IMR-90 (cell line): ENCODE data around the gene CSNK2A1. TPM values are rescaled to one million over a fixed set of nuclear protein-coding genes. Genes with fewer than 3 reads are reported as not detected.

Experiments
- ATAC-seq: fragments of 200-7000 bp; cut with Tn5 transposase; 2 replicates; pipeline ENCODE4 v1.9.1; 2020; ENCODE audit warnings: low read depth, mild to moderate bottlenecking, moderate library complexity
- BruUV-seq: library from RNA; stranded (reverse); fragments of 400-500 nt; replicated peaks from 2 replicates; lab custom pipeline; 2021; lab: Mats Ljungman, UMichigan
- CTCF ChIA-PET: fragments of 300-600 bp; formaldehyde crosslinking; extraction: SDS; loops from one replicate; lab custom pipeline; 2021; ENCODE audit warnings: antibody characterized with exemption; lab: Yijun Ruan, JAX
- POLR2A ChIA-PET: fragments of 300-600 bp; sonication (Branson Sonifier 250); formaldehyde crosslinking; loops from one replicate; lab custom pipeline; 2022; ENCODE audit warnings: antibody characterized with exemption; ENCODE audit not compliant: unreplicated experiment; lab: Charles Lee
- DNase-seq: peaks from one replicate; pipeline ENCODE4 v3.0.0; 2013
- H2AFZ ChIP-seq: replicated peaks from 2 replicates; pipeline ENCODE3; 2013; ENCODE audit warnings: low read length, mild to moderate bottlenecking; ENCODE audit not compliant: poor library complexity
- H2AK5ac ChIP-seq: 2 replicates; pipeline ENCODE4 v1.6.1; 2013; ENCODE audit warnings: low read depth, low read length, inconsistent platforms
- H2AK9ac ChIP-seq: replicated peaks from 2 replicates; pipeline ENCODE3; 2013; ENCODE audit warnings: mild to moderate bottlenecking, low read depth, low read length, moderate library complexity; ENCODE audit not compliant: poor library complexity
- H2BK120ac ChIP-seq: 2 replicates; pipeline ENCODE4 v1.6.1; 2013; ENCODE audit warnings: low read depth, low read length, inconsistent platforms
- H2BK15ac ChIP-seq: 3 replicates; pipeline ENCODE4 v1.6.1; 2013; ENCODE audit warnings: low read depth, low read length, inconsistent platforms
- H2BK20ac ChIP-seq: 2 replicates; pipeline ENCODE4 v1.6.1; 2013; ENCODE audit warnings: low read depth, mild to moderate bottlenecking, inconsistent platforms, low read length, moderate library complexity
- H2BK5ac ChIP-seq: 2 replicates; pipeline ENCODE4 v1.6.1; 2013; ENCODE audit warnings: mild to moderate bottlenecking, low read depth, low read length, inconsistent platforms; ENCODE audit not compliant: poor library complexity, severe bottlenecking
- H3K14ac ChIP-seq: replicated peaks from 2 replicates; pipeline ENCODE4 v1.6.1; 2013; ENCODE audit warnings: low read depth, low read length, inconsistent platforms
- H3K18ac ChIP-seq: 2 replicates; pipeline ENCODE4 v1.6.1; 2013; ENCODE audit warnings: low read depth, low read length, control low read depth
- H3K23ac ChIP-seq: 2 replicates; pipeline ENCODE4 v1.6.1; 2013; ENCODE audit warnings: low read depth, low read length, inconsistent platforms
- H3K27ac ChIP-seq: 2 replicates; pipeline ENCODE4 v1.5.1; 2013; ENCODE audit warnings: mild to moderate bottlenecking, control low read depth, low read length; ENCODE audit not compliant: insufficient read depth
- H3K27me3 ChIP-seq: 2 replicates; pipeline ENCODE4 v1.6.1; 2013; ENCODE audit warnings: low read length; ENCODE audit not compliant: control insufficient read depth, insufficient read depth
- H3K36me3 ChIP-seq: 2 replicates; pipeline ENCODE4 v1.6.1; 2013; ENCODE audit warnings: low read length, mixed read lengths; ENCODE audit not compliant: control insufficient read depth, insufficient read depth
- H3K4ac ChIP-seq: 2 replicates; pipeline ENCODE4 v1.6.1; 2013; ENCODE audit warnings: low read depth, low read length, inconsistent platforms
- H3K4me1 ChIP-seq: 2 replicates; pipeline ENCODE4 v1.6.1; 2013; ENCODE audit warnings: low read length, mixed read lengths; ENCODE audit not compliant: control insufficient read depth, insufficient read depth
- H3K4me2 ChIP-seq: 2 replicates; pipeline ENCODE4 v1.6.1; 2013; ENCODE audit warnings: low read depth, mild to moderate bottlenecking, control low read depth, low read length, moderate library complexity
- H3K4me3 ChIP-seq: 2 replicates; pipeline ENCODE4 v1.5.1; 2013; ENCODE audit warnings: low read depth, mild to moderate bottlenecking, control low read depth, low read length, moderate library complexity; ENCODE audit not compliant: insufficient read depth
- H3K56ac ChIP-seq: 2 replicates; pipeline ENCODE4 v1.6.1; 2013; ENCODE audit warnings: low read length, inconsistent platforms; ENCODE audit not compliant: insufficient read depth; ENCODE audit errors: extremely low read depth
- H3K79me1 ChIP-seq, 2 experiments: 2 replicates each; pipeline ENCODE4 v1.6.1; 2013; ENCODE audit warnings: low read length in 2 of 2, inconsistent platforms in 1 of 2, low read depth in 1 of 2
- H3K9ac ChIP-seq: 2 replicates; pipeline ENCODE4 v1.6.1; 2013; ENCODE audit warnings: low read depth, low read length, control low read depth
- H3K9me1 ChIP-seq: 2 replicates; pipeline ENCODE4 v1.6.1; 2013; ENCODE audit warnings: low read length, inconsistent platforms; ENCODE audit not compliant: insufficient read depth
- H3K9me3 ChIP-seq: 2 replicates; pipeline ENCODE4 v1.6.1; 2013; ENCODE audit warnings: low read length; ENCODE audit not compliant: control insufficient read depth, insufficient read depth
- H4K20me1 ChIP-seq: 2 replicates; pipeline ENCODE4 v1.6.1; 2013; ENCODE audit warnings: low read length, inconsistent platforms; ENCODE audit not compliant: insufficient read depth
- H4K5ac ChIP-seq: 2 replicates; pipeline ENCODE4 v1.6.1; 2013; ENCODE audit warnings: mild to moderate bottlenecking, low read depth, low read length, control low read depth
- H4K8ac ChIP-seq, 2 experiments: 2 replicates each; pipeline ENCODE4 v1.6.1; 2013; ENCODE audit warnings: low read depth in 2 of 2, low read length in 2 of 2, control low read depth in 1 of 2, inconsistent platforms in 1 of 2
- H4K91ac ChIP-seq: 2 replicates; pipeline ENCODE4 v1.6.1; 2013; ENCODE audit warnings: low read depth, low read length, inconsistent platforms; ENCODE audit not compliant: insufficient read depth
- BHLHE40 ChIP-seq: fragments of 150-350 bp; IDR thresholded peaks from 2 replicates; pipeline ENCODE4 v1.6.1; 2016; ENCODE audit warnings: mild to moderate bottlenecking, low read depth, low read length
- MAFK ChIP-seq: IDR thresholded peaks from 2 replicates; pipeline ENCODE4 v1.6.1; 2012; ENCODE audit warnings: low read depth, low read length, improper control_type of control experiment
- NFE2L2 ChIP-seq: fragments of 150-350 bp; IDR thresholded peaks from 2 replicates; pipeline ENCODE4 v1.6.1; 2016; ENCODE audit warnings: low read depth, mild to moderate bottlenecking, low read length
- RAD21 ChIP-seq: IDR thresholded peaks from 2 replicates; pipeline ENCODE4 v1.6.1; 2012; ENCODE audit warnings: low read length, improper control_type of control experiment
- RCOR1 ChIP-seq: IDR thresholded peaks from 2 replicates; pipeline ENCODE4 v1.6.1; 2012; ENCODE audit warnings: mild to moderate bottlenecking, low read length, improper control_type of control experiment; ENCODE audit not compliant: insufficient replicate concordance
- RFX5 ChIP-seq: IDR thresholded peaks from 2 replicates; pipeline ENCODE4 v1.8.0; 2012; ENCODE audit warnings: low read depth, mild to moderate bottlenecking, low read length, moderate library complexity
- SMC3 ChIP-seq: fragments of 150-350 bp; IDR thresholded peaks from 2 replicates; pipeline ENCODE4 v1.6.1; 2016; ENCODE audit warnings: low read depth, mild to moderate bottlenecking, antibody characterized with exemption, low read length, moderate library complexity
- WGBS, 2 experiments: methylation state at CpG; one replicate each; pipeline versions ENCODE4 v1.1.5 to v1.1.7; 2013; ENCODE audit warnings: missing lambda C conversion rate in 2 of 2; ENCODE audit not compliant: insufficient read length in 1 of 2; ENCODE audit errors: extremely low coverage in 2 of 2; 5-methylcytosine and 5-hydroxymethylcytosine counted together
- dilution Hi-C: fragments of 300-500 bp; cut with HindIII; formaldehyde crosslinking; loops from one replicate; pipeline ENCODE4 v1.14.3; 2018; ENCODE audit warnings: low sequenced_read_pairs; ENCODE audit not compliant: unreplicated experiment
- in situ Hi-C: fragments of 300-500 bp; cut with MboI; formaldehyde crosslinking; loops from 3 replicates; pipeline ENCODE4 v1.14.3; 2019; ENCODE audit warnings: low sequenced_read_pairs, inconsistent platforms, mixed read lengths
- intact Hi-C: fragments of 100-400 bp; cut with micrococcal nuclease; formaldehyde crosslinking; loops from 2 replicates; pipeline ENCODE4 v1.10.0; 2022
- polyA plus RNA-seq, 3 experiments: library from polyadenylated mRNA; depleted of rRNA; stranded (reverse); fragments of >200 nt; gene quantifications; 2 replicates each; pipeline ENCODE4 v1.2.3, GENCODE V29; 2012; ENCODE audit warnings: low replicate concordance in 1 of 3
- total RNA-seq: library from RNA; depleted of rRNA; stranded (reverse); fragments of >200 nt; gene quantifications from 2 replicates; pipeline ENCODE4 v1.2.3, GENCODE V29; 2012

The CSNK2A1 gene
- total and polyA plus RNA-seq, 2 of the 4 experiments (the other 2 are of a cell fraction), result 86.3 to 151 TPM

DNA sequence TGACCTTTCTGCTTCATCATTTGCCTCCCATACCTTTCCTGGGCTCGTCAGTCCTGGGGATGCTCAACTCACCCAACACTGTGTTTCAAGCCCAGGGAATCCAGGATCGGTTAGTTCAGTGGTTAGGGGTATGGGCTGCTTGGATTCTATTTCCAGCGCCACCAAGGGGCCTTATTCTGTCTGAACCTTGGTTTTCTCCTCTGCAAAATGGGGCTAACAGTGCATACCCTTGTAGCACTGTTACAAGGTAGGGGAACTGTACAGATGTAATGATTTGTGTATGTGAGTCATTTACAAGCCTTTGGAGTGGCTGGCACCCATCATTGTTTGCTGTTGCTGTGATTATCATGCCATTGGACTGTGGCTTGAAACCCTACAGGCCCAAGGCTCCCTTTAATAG, 14.5 kb upstream of the CSNK2A1 start:
- DNase-seq, result no peak
- POLR2A ChIA-PET, result no interaction called here
- Histone ChIP-seq H2BK5ac (no peak overlapping the region), H3K23ac (no peak overlapping the region), H3K36me3 (no peaks in the 10 kb centered on the region), H4K20me1 (no peaks in the 10 kb centered on the region), H3K14ac (no peak overlapping the region), H3K18ac (no peak overlapping the region), H3K27me3 (peaks cover 26% of the 10 kb centered on the region), H3K9ac (no peak overlapping the region), H3K4ac (no peak overlapping the region), H3K27ac (no peak overlapping the region), H2BK120ac (no peak overlapping the region), H3K4me1 (no peaks in the 10 kb centered on the region), H4K8ac (no peak overlapping the region), H3K56ac (no peak overlapping the region), H3K4me3 (no peak overlapping the region), H4K91ac (no peak overlapping the region), H2BK15ac (no peak overlapping the region), H3K9me1 (no peaks in the 10 kb centered on the region), H4K5ac (no peak overlapping the region), H3K4me2 (no peak overlapping the region), H2BK20ac (no peak overlapping the region), H2AFZ (no peak overlapping the region), H2AK9ac (no peak overlapping the region), H3K9me3 (no peaks in the 10 kb centered on the region), H2AK5ac (no peak overlapping the region), H3K79me1 (no peaks in the 10 kb centered on the region)
- in situ Hi-C loops, result no loop called here
- BruUV-seq, result no TSS peak
- dilution Hi-C loops, result no loop called here
- intact Hi-C loops, result no loop called here
- TF ChIP-seq RCOR1 (no peak), SMC3 (no peak), RAD21 (no peak), MAFK (no peak), NFE2L2 (no peak), RFX5 (no peak), BHLHE40 (no peak)
- no peak for ATAC-seq
- no CpG with 5 or more reads among the region's 3 CpGs for WGBS, 2 experiments
- CTCF ChIA-PET, result no interaction called here
